GM12891 (cell line): Measurements from ENCODE around the gene TUT4.

Experiments
- DNase-seq: peaks from one replicate; pipeline ENCODE4 v3.0.0; 2011; ENCODE audit warnings: low spot score; ENCODE audit not compliant: insufficient read length
- FAIRE-seq: peaks from 2 replicates; lab custom pipeline; 2011; peaks lifted over from hg19 to GRCh38; lab: Jason Lieb, UNC
- PAX5 ChIP-seq: IDR thresholded peaks from 2 replicates; pipeline ENCODE4 v1.6.1; 2011; ENCODE audit warnings: low read length, moderate library complexity, mild to moderate bottlenecking; ENCODE audit not compliant: insufficient read depth, severe bottlenecking
- POLR2A ChIP-seq: IDR thresholded peaks from 2 replicates; pipeline ENCODE4 v1.6.1; 2011; ENCODE audit warnings: low read depth, low read length, control low read depth
- POLR2AphosphoS5 ChIP-seq: IDR thresholded peaks from 2 replicates; pipeline ENCODE4 v1.6.1; 2011; ENCODE audit warnings: low read depth, low read length, control low read depth
- POU2F2 ChIP-seq: IDR thresholded peaks from 2 replicates; pipeline ENCODE4 v1.6.1; 2011; ENCODE audit warnings: low read depth, mild to moderate bottlenecking, control low read depth, low read length, moderate library complexity
- SPI1 ChIP-seq: IDR thresholded peaks from 2 replicates; pipeline ENCODE4 v1.6.1; 2011; ENCODE audit warnings: low read depth, low read length, control low read depth
- TAF1 ChIP-seq: IDR thresholded peaks from 2 replicates; pipeline ENCODE4 v1.6.1; 2011; ENCODE audit warnings: low read depth, low read length, control low read depth

Gene TUT4

DNA sequence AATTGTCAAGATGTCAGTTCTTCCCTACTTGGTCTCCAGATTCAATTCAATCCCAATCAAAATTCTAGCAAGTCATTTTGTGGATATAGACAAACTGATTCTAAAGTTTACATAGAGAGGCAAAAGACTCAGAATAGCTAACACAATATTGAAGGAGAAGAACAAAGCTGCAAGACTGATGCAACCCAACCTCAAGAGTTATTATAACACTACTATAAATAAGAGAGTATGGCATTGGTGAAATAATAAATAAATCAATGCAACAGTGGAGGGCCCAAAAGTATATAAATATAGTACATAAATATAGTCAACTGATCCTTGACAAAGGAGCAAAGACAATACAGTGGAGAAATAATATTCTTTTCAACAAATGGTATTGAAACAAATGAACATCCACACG, 98.8 kb downstream of the TUT4 start:
- DNase-seq, result no peak
- TF ChIP-seq TAF1, result no peak
- no peak for TF ChIP-seq POU2F2
- no peak for TF ChIP-seq POLR2AphosphoS5
- TF ChIP-seq POLR2A, result no peak
- no peak for TF ChIP-seq SPI1
- FAIRE-seq, result no peak

GRCh38 chr1:52444463-52444862, 108.4 kb downstream of the TUT4 start:
- DNase-seq (no peak), FAIRE-seq (no peak)
- TF ChIP-seq POLR2A (no peak), POU2F2 (no peak), SPI1 (no peak), TAF1 (no peak), PAX5 (no peak), POLR2AphosphoS5 (no peak)

- no peak for DNase-seq
- TF ChIP-seq POU2F2, result no peak
- TF ChIP-seq SPI1, result no peak
- no peak for TF ChIP-seq PAX5
- TF ChIP-seq POLR2A, result no peak
- TF ChIP-seq TAF1, result no peak
- no peak for TF ChIP-seq POLR2AphosphoS5
- no peak for FAIRE-seq
These were observed 112.9 kb downstream of the TUT4 start for GRCh38 chr1:52439976-52440375.

DNA sequence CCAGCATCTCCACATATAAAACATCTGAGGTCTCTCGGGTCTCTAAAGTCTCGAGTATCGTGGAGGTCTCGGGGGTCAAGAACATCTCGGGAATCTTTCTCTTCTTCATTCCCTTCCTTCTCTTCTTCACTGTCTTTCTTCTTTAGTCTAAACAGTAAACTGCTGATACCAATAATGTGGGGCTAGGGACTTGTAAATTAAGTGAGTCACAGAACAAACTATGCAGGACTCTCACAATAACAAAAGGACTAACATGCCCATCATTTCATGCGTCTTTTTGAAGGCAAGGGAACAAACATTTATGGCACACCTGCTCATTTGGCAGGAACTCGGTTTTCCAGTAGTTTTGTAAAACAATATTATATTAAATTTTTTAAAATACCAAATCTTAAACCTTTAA, 116.1 kb downstream of the TUT4 start:
- no peak for FAIRE-seq
- TF ChIP-seq POLR2A (no peak), POU2F2 (no peak), SPI1 (no peak), PAX5 (no peak), TAF1 (no peak), POLR2AphosphoS5 (no peak)

DNA sequence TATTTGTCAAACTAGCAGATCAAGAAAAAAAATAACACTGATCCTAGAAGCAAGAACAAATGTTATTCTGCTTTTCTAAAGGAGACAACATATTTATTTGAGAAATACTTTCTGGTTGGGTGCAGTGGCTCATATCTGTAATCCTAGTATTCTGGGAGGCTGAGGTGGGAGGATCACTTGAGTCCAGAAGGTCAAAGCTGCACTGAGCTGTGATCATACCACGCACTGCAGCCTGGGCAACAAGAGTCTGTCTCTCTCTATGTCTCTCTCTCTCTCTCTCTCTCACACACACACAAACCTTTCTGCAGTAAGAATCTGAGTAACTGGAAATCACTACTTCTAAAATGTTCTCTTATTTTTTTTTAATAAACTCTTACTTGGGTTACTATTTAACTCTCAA, 117.2 kb downstream of the TUT4 start:
- TF ChIP-seq POLR2AphosphoS5, result no peak
- FAIRE-seq, result no peak
- DNase-seq, result no peak

More for the DNA sequence above, 116.1 kb downstream of the TUT4 start:
- DNase-seq, result no peak

- DNase-seq, result no peak
- TF ChIP-seq TAF1, result no peak
- no peak for TF ChIP-seq POLR2A
- TF ChIP-seq SPI1, result no peak
- no peak for TF ChIP-seq POLR2AphosphoS5
- no peak for TF ChIP-seq POU2F2
- TF ChIP-seq PAX5, result no peak
- no peak for FAIRE-seq
These were observed 117.7 kb downstream of the TUT4 start for GRCh38 chr1:52435211-52435610.

DNA sequence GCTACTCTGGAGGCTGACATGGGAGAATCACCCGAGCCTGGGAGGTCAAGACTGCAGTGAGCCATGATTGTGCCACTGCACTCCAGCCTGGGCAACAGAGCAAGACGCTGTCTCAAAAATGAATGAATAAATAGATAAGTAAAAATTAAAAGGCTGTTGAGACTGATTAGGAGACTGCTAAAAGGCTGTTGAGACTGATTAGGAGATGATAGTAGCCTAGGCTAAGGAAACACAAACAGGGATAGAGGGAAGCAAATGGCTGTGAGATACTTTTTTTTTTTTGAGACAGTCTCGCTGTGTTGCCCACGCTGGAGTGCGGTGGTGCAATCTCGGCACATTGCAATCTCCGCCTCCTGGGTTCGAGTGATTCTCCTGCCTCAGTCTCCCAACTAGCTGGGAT, 120.1 kb downstream of the TUT4 start:
- DNase-seq, result no peak
- FAIRE-seq, result no peak
- TF ChIP-seq SPI1 (no peak), PAX5 (no peak), POLR2AphosphoS5 (no peak), POU2F2 (no peak), POLR2A (no peak), TAF1 (no peak)

DNA sequence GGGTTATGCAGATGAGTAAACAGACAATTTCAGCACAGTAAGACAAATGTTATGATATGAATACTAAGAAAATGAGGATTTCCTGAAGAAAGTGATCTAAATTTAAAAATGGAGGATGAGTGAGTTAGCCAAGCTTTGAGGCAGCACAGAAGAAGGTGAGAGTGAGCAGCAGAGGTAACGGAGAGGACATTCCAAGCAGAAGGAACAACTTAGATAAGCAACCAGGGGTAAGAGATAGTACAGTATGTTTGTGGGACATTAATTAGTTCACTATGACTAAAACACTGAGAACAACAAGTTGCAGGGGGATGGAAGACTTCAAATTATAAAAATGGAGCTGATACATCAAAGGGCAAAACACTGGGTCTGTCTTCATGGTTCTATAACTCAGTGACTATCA, 125.7 kb downstream of the TUT4 start:
- no peak for TF ChIP-seq SPI1
- no peak for TF ChIP-seq POLR2A
- no peak for TF ChIP-seq TAF1
- peak; percentile 9 for FAIRE-seq
- DNase-seq, result no peak

GRCh38 chr1:52426371-52426770, 126.5 kb downstream of the TUT4 start:
- FAIRE-seq (no peak), DNase-seq (no peak)
- TF ChIP-seq POLR2A, result no peak
- no peak for TF ChIP-seq POU2F2
- no peak for TF ChIP-seq POLR2AphosphoS5
- no peak for TF ChIP-seq SPI1
- TF ChIP-seq TAF1, result no peak
- no peak for TF ChIP-seq PAX5

GRCh38 chr1:52424813-52425212, 128.1 kb downstream of the TUT4 start:
- TF ChIP-seq POLR2A (no peak), POLR2AphosphoS5 (no peak), SPI1 (no peak), TAF1 (no peak), PAX5 (no peak), POU2F2 (no peak)
- FAIRE-seq (no peak), DNase-seq (no peak)

DNA sequence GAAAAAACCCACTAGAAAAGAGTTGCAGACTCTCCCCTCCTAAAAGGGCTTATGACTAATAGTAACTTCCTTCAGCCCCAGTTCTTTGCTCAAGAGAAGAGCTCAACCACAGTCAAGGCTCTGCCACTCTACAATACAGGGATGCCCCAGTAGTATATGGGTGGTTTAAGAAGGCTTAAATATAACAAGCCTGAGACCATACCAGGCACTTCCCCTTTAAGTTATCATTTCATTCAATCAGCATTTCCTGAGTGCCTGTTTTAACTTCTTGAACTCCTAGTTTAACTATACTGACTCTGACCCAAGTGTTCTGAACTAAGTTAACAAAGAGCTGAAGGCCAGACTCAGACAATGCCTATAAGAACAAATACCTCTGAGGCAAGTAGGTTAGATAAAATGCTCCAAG, 128.7 kb downstream of the TUT4 start:
- no peak for DNase-seq
- peak; percentile 53; the same call in 1 of the 2 replicates for TF ChIP-seq SPI1
- no peak for TF ChIP-seq PAX5
- peak; percentile 26 for FAIRE-seq
